PFSK-1 (cell line): ENCODE results near the gene CLSTN1.

Source experiments
- POLR2AphosphoS5 ChIP-seq: IDR thresholded peaks from 2 replicates; pipeline ENCODE4 v1.6.1; 2012; ENCODE audit warnings: low read depth, mild to moderate bottlenecking, control low read depth, low read length, moderate library complexity
- SIN3A ChIP-seq: IDR thresholded peaks from 2 replicates; pipeline ENCODE4 v1.6.1; 2012; ENCODE audit warnings: mild to moderate bottlenecking, low read length, moderate library complexity, borderline replicate concordance; ENCODE audit not compliant: insufficient read depth
- TAF1 ChIP-seq: IDR thresholded peaks from 2 replicates; pipeline ENCODE4 v1.6.1; 2012; ENCODE audit warnings: low read length, control low read depth, borderline replicate concordance; ENCODE audit not compliant: insufficient read depth
- TF ChIP-seq, protein P1 (sequence below), 2 experiments: IDR thresholded peaks; 2 replicates each; pipeline versions ENCODE4 v1.6.1 to v1.8.0; 2011 to 2012; ENCODE audit warnings: low read depth in 2 of 2, low read length in 2 of 2, control low read depth in 1 of 2, inconsistent platforms in 1 of 2, mild to moderate bottlenecking in 1 of 2, moderate library complexity in 1 of 2; ENCODE audit not compliant: insufficient read depth in 1 of 2

DNA sequence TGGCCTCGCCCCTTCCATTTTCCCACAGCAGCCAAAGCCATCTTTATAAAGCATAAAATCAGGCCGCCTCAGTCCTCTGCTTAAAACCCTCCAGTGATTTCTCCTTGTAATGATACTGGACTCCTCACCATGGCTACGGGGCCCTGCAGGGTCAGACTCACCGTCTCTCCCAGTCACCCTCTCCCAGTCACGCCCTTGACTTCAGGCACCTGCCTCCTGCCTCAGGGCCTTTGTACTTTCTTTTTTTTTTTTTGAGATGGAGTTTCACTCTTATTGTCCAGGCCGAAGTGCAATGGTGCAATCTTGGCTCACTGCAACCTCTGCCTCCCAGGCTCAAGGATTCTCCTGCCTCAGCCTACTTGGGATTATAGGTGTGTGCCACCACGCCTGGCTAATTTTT lies 124.4 kb downstream of the CLSTN1 start:
- TF ChIP-seq SIN3A (no peak), POLR2AphosphoS5 (no peak), TAF1 (no peak)
- TF ChIP-seq, protein P1, sequence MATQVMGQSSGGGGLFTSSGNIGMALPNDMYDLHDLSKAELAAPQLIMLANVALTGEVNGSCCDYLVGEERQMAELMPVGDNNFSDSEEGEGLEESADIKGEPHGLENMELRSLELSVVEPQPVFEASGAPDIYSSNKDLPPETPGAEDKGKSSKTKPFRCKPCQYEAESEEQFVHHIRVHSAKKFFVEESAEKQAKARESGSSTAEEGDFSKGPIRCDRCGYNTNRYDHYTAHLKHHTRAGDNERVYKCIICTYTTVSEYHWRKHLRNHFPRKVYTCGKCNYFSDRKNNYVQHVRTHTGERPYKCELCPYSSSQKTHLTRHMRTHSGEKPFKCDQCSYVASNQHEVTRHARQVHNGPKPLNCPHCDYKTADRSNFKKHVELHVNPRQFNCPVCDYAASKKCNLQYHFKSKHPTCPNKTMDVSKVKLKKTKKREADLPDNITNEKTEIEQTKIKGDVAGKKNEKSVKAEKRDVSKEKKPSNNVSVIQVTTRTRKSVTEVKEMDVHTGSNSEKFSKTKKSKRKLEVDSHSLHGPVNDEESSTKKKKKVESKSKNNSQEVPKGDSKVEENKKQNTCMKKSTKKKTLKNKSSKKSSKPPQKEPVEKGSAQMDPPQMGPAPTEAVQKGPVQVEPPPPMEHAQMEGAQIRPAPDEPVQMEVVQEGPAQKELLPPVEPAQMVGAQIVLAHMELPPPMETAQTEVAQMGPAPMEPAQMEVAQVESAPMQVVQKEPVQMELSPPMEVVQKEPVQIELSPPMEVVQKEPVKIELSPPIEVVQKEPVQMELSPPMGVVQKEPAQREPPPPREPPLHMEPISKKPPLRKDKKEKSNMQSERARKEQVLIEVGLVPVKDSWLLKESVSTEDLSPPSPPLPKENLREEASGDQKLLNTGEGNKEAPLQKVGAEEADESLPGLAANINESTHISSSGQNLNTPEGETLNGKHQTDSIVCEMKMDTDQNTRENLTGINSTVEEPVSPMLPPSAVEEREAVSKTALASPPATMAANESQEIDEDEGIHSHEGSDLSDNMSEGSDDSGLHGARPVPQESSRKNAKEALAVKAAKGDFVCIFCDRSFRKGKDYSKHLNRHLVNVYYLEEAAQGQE (IDR thresholded peaks at IDR 0.05; ENCODE audit: insufficient read depth in 1 of 2, low read depth in 2 of 2, low read length in 2 of 2), result no peak
